ENCODE data around the gene STAM. TPM values are rescaled to one million over a fixed set of nuclear protein-coding genes. Genes with fewer than 3 reads are reported as not detected.

STAM gene
- total RNA-seq, 1 experiment from 2014 or later, result 38.8 TPM

- H3K27ac ChIP-seq, result no peak overlapping the region
- CTCF ChIA-PET, result interaction anchor here (0.5 to 0.7 kb wide), 2 partner anchors 17 to 420 kb away, joined by 3 to 4 read pairs; no protein-coding TSS in a partner anchor
Observed at GRCh38 chr10:17674566-17674965, 30.6 kb downstream of the STAM start.

GRCh38 chr10:17675638-17676037 lies 31.7 kb downstream of the STAM start:
- TF ChIP-seq CTCF (conservative IDR thresholded peaks at IDR 0.05) (no peak), EZH2 (IDR thresholded peaks at IDR 0.05; ENCODE audit: low read depth) (no peak)
- peaks cover 33% of the 10 kb centered on the region for H3K4me1 ChIP-seq (replicated peaks; ENCODE audit: insufficient read depth)
- H3K4me2 ChIP-seq, result no peak overlapping the region
- H3K79me2 ChIP-seq (ENCODE audit: low read depth), result peaks cover 81% of the 10 kb centered on the region
- intact Hi-C loops (cut with micrococcal nuclease; ENCODE audit: unreplicated experiment), result no loop called here
- no peak overlapping the region for H3K4me3 ChIP-seq
- no peaks in the 10 kb centered on the region for H3K27me3 ChIP-seq (ENCODE audit: insufficient read depth, low read depth)
- no peak for DNase-seq
- peaks cover 5% of the 10 kb centered on the region; the same call in 1 of the 2 replicates for H4K20me1 ChIP-seq (ENCODE audit: insufficient read depth)
- H2AFZ ChIP-seq, result no peak overlapping the region
- ChIA-PET CTCF (interaction anchor here (0.6 kb wide), 2 partner anchors 59 to 60 kb away, joined by 3 to 9 read pairs; no protein-coding TSS in a partner anchor), POLR2A (ENCODE audit: unreplicated experiment) (no interaction called here)
- H3K9me3 ChIP-seq (ENCODE audit: insufficient read depth, low read depth), result no peaks in the 10 kb centered on the region
- no peaks in the 10 kb centered on the region for H3K9me2 ChIP-seq (ENCODE audit: insufficient read depth)
- no peak overlapping the region for H3K27ac ChIP-seq
- peaks cover 22% of the 10 kb centered on the region for H3F3A ChIP-seq (ENCODE audit: insufficient read depth, low read depth)
- no TSS peak for BruUV-seq (replicated peaks)
- H3K36me3 ChIP-seq (ENCODE audit: low read depth), result no peaks in the 10 kb centered on the region

More at GRCh38 chr10:17674566-17674965, 30.6 kb downstream of the STAM start:
- TF ChIP-seq CTCF (conservative IDR thresholded peaks at IDR 0.05) (no peak), EZH2 (IDR thresholded peaks at IDR 0.05; ENCODE audit: low read depth) (no peak)
- no peak overlapping the region for H3K4me2 ChIP-seq
- no peak overlapping the region for H3K4me3 ChIP-seq
- no peaks in the 10 kb centered on the region for H3K27me3 ChIP-seq (ENCODE audit: insufficient read depth, low read depth)
- peaks cover 77% of the 10 kb centered on the region for H3K79me2 ChIP-seq (ENCODE audit: low read depth)
- H3K9me2 ChIP-seq (ENCODE audit: insufficient read depth), result no peaks in the 10 kb centered on the region
- H3K36me3 ChIP-seq (ENCODE audit: low read depth), result no peaks in the 10 kb centered on the region
- intact Hi-C loops (cut with micrococcal nuclease; ENCODE audit: unreplicated experiment), result no loop called here
- peaks cover 25% of the 10 kb centered on the region for H3F3A ChIP-seq (ENCODE audit: insufficient read depth, low read depth)
- no TSS peak for BruUV-seq (replicated peaks)
- H3K9me3 ChIP-seq (ENCODE audit: insufficient read depth, low read depth), result no peaks in the 10 kb centered on the region
- POLR2A ChIA-PET (ENCODE audit: unreplicated experiment), result interaction anchor here (0.6 kb wide), 1 partner anchor 28 kb away, joined by 9 read pairs; no protein-coding TSS in a partner anchor
- H3K4me1 ChIP-seq (replicated peaks; ENCODE audit: insufficient read depth), result peaks cover 33% of the 10 kb centered on the region
- DNase-seq, result no peak
- peaks cover 5% of the 10 kb centered on the region; the same call in 1 of the 2 replicates for H4K20me1 ChIP-seq (ENCODE audit: insufficient read depth)
- no peak overlapping the region for H2AFZ ChIP-seq

DNA sequence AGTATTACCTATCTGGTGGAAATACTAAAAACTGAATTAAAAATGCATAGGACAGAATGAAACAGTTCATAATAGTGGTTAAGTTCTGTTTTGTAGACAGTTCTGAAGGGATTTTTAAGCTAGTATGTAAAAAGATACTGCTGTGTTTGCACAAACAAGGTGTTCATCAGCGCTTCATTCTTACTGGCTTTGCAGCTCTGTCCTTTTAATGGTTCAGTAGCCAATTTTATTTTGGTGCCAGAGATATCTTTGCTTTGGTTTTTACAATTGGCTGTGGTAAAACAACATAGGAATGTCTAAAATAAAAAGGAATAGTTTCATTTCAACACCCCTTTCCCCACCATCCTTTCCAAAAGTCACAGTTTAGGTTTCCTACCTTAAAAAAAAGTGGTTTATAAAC lies 33.0 kb downstream of the STAM start:
- no peak overlapping the region for H3K4me2 ChIP-seq
- H3K9me3 ChIP-seq (ENCODE audit: insufficient read depth, low read depth), result no peaks in the 10 kb centered on the region
- H3K27me3 ChIP-seq (ENCODE audit: insufficient read depth, low read depth), result no peaks in the 10 kb centered on the region
- peaks cover 26% of the 10 kb centered on the region for H3K4me1 ChIP-seq (replicated peaks; ENCODE audit: insufficient read depth)
- intact Hi-C loops (cut with micrococcal nuclease; ENCODE audit: unreplicated experiment), result no loop called here
- TF ChIP-seq CTCF (conservative IDR thresholded peaks at IDR 0.05), result no peak
- no peak for TF ChIP-seq EZH2 (IDR thresholded peaks at IDR 0.05; ENCODE audit: low read depth)
- no peak overlapping the region for H3K27ac ChIP-seq
- H3K36me3 ChIP-seq (ENCODE audit: low read depth), result no peaks in the 10 kb centered on the region
- peaks cover 83% of the 10 kb centered on the region for H3K79me2 ChIP-seq (ENCODE audit: low read depth)
- DNase-seq, result no peak
- no peak overlapping the region for H2AFZ ChIP-seq
- no TSS peak for BruUV-seq (replicated peaks)
- ChIA-PET CTCF (no interaction called here), POLR2A (ENCODE audit: unreplicated experiment) (interaction anchor here (0.6 kb wide), 1 partner anchor 10 kb away, joined by 3 read pairs; no protein-coding TSS in a partner anchor)
- H3F3A ChIP-seq (ENCODE audit: insufficient read depth, low read depth), result peaks cover 16% of the 10 kb centered on the region
- H3K9me2 ChIP-seq (ENCODE audit: insufficient read depth), result no peaks in the 10 kb centered on the region
- peaks cover 5% of the 10 kb centered on the region; the same call in 1 of the 2 replicates for H4K20me1 ChIP-seq (ENCODE audit: insufficient read depth)
- no peak overlapping the region for H3K4me3 ChIP-seq
